Tibial nerve (tissue), 4 donors: ENCODE data around the gene KREMEN2.

ENCODE experiments used
- EP300 ChIP-seq, 2 donors: sonication (generic); formaldehyde crosslinking; IDR thresholded peaks; one replicate each; pipeline ENCODE4 v1.6.1; 2017; ENCODE audit warnings: antibody characterized with exemption in 2 of 2, mild to moderate bottlenecking in 1 of 2
- TF ChIP-seq, protein P1 (sequence below), 5 experiments: fragments of 200-600 bp in 3 of 5; fragments of 450-650 bp in 2 of 5; sonication (generic) in 3 of 5; IDR thresholded peaks; one replicate each; pipeline ENCODE4 v1.5.1; 2016 to 2019; ENCODE audit warnings: antibody characterized with exemption in 5 of 5, mild to moderate bottlenecking in 3 of 5, moderate library complexity in 2 of 5

DNA sequence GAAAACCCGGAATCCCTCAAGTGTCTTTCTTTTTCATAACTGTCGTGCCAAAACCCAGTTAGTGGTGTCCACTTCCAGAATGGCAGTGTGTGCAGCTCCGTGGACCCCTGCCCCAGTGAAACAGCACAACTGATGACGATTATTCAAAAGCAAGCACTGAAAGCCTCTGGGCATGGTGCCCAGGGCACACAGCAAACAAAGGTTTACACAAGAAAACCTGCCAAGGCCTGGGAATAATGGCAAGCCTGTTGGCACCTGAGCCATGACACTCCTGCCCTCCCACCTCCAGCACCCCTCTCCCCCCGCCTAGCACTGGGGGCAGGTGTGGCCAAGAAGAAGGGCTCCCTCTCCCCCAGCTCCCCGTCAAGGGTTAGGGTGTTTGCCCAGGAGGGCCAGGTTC is 13.4 kb downstream of the KREMEN2 start:
- TF ChIP-seq EP300 (IDR thresholded peaks at IDR 0.05) = no peak
- TF ChIP-seq, protein P1, sequence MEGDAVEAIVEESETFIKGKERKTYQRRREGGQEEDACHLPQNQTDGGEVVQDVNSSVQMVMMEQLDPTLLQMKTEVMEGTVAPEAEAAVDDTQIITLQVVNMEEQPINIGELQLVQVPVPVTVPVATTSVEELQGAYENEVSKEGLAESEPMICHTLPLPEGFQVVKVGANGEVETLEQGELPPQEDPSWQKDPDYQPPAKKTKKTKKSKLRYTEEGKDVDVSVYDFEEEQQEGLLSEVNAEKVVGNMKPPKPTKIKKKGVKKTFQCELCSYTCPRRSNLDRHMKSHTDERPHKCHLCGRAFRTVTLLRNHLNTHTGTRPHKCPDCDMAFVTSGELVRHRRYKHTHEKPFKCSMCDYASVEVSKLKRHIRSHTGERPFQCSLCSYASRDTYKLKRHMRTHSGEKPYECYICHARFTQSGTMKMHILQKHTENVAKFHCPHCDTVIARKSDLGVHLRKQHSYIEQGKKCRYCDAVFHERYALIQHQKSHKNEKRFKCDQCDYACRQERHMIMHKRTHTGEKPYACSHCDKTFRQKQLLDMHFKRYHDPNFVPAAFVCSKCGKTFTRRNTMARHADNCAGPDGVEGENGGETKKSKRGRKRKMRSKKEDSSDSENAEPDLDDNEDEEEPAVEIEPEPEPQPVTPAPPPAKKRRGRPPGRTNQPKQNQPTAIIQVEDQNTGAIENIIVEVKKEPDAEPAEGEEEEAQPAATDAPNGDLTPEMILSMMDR (IDR thresholded peaks at IDR 0.05) = no peak
